ENCODE results near the gene BCL2L1. TPM values are rescaled to one million over a fixed set of nuclear protein-coding genes. Genes with fewer than 3 reads are reported as not detected.
A peak's percentile ranks its signal among the peaks of the same experiment; 100 is the strongest.

BCL2L1 gene
- total and polyA plus RNA-seq, 2 experiments from 2014 or later: 42.4 to 110 TPM

- peaks cover 12% of the 10 kb centered on the region for H3K36me3 Mint-ChIP-seq (ENCODE audit: low read depth)
- H3K4me3 ChIP-seq: no peak overlapping the region
- H3K79me2 ChIP-seq (replicated peaks; ENCODE audit: insufficient read depth): peaks cover 55% of the 10 kb centered on the region
- H3K36me3 ChIP-seq (ENCODE audit: insufficient read depth): 0 out of 2 replicates have a peak, but pooled peaks cover 12% of the 10 kb centered on the region
- H4K20me1 ChIP-seq (replicated peaks; ENCODE audit: insufficient read depth): peaks cover 21% of the 10 kb centered on the region
- no peak for DNase-seq (ENCODE audit: low spot score)
- H3K9me3 Mint-ChIP-seq: no peaks in the 10 kb centered on the region
- no peaks in the 10 kb centered on the region for H3K27me3 ChIP-seq (ENCODE audit: insufficient read depth)
- ATAC-seq: no peak
- peaks cover 22% of the 10 kb centered on the region for H3K4me1 Mint-ChIP-seq
- no peak for TF ChIP-seq NANOG (IDR thresholded peaks at IDR 0.05; ENCODE audit: borderline replicate concordance)
- TF ChIP-seq ZNF114 (CRISPR knock-in tag; IDR thresholded peaks at IDR 0.05): no peak
- no peak for TF ChIP-seq JUNB (IDR thresholded peaks at IDR 0.05; ENCODE audit: unreplicated experiment)
- TF ChIP-seq EZH2 (IDR thresholded peaks at IDR 0.05; ENCODE audit: low read depth, unreplicated experiment): no peak
- no peak for TF ChIP-seq ZNF331 (CRISPR knock-in tag; IDR thresholded peaks at IDR 0.05; ENCODE audit: low read depth)
- no peak for TF ChIP-seq STAT1 (IDR thresholded peaks at IDR 0.05; ENCODE audit: unreplicated experiment)
- no peak for TF ChIP-seq CREB1 (CRISPR knock-in tag; IDR thresholded peaks at IDR 0.05; ENCODE audit: low read depth)
- H3K27ac Mint-ChIP-seq: no peak overlapping the region
- no peak overlapping the region for H2AFZ ChIP-seq
- no peak overlapping the region for H3K4me2 ChIP-seq
- H3K9me2 ChIP-seq (ENCODE audit: insufficient read depth): no peaks in the 10 kb centered on the region; the same call in 1 of the 2 replicates
- H3K4me1 ChIP-seq (ENCODE audit: insufficient read depth): peaks cover 17% of the 10 kb centered on the region
- peaks cover 20% of the 10 kb centered on the region for H3F3A ChIP-seq (replicated peaks; ENCODE audit: low read depth)
- no peak overlapping the region for H3K4me3 Mint-ChIP-seq
- peaks cover 5% of the 10 kb centered on the region for H3K27me3 Mint-ChIP-seq (ENCODE audit: insufficient read depth, low read depth, poor library complexity)
- peak overlapping the region; percentile 40 for H3K27ac ChIP-seq (ENCODE audit: low read depth)
Measured at GRCh38 chr20:31675828-31676608, 46.6 kb downstream of the BCL2L1 start.

GRCh38 chr20:31674895-31675827 is 47.5 kb downstream of the BCL2L1 start:
- peaks cover 28% of the 10 kb centered on the region for H3F3A ChIP-seq (replicated peaks; ENCODE audit: low read depth)
- no peak for DNase-seq (ENCODE audit: low spot score)
- peaks cover 17% of the 10 kb centered on the region for H3K4me1 ChIP-seq (ENCODE audit: insufficient read depth)
- peaks cover 5% of the 10 kb centered on the region for H3K27me3 Mint-ChIP-seq (ENCODE audit: insufficient read depth, low read depth, poor library complexity)
- no peak overlapping the region; the same call in 1 of the 2 replicates for H3K27ac Mint-ChIP-seq
- peaks cover 21% of the 10 kb centered on the region for H4K20me1 ChIP-seq (replicated peaks; ENCODE audit: insufficient read depth)
- H3K79me2 ChIP-seq (replicated peaks; ENCODE audit: insufficient read depth): peaks cover 50% of the 10 kb centered on the region
- no peak overlapping the region for H3K4me3 ChIP-seq
- H3K36me3 Mint-ChIP-seq (ENCODE audit: low read depth): peaks cover 10% of the 10 kb centered on the region
- no peaks in the 10 kb centered on the region for H3K27me3 ChIP-seq (ENCODE audit: insufficient read depth)
- peak overlapping the region; percentile 37 for H3K27ac ChIP-seq (ENCODE audit: low read depth)
- no peaks in the 10 kb centered on the region for H3K9me3 Mint-ChIP-seq
- no peak overlapping the region for H3K4me3 Mint-ChIP-seq
- 0 out of 2 replicates have a peak, but pooled peaks cover 12% of the 10 kb centered on the region for H3K36me3 ChIP-seq (ENCODE audit: insufficient read depth)
- H2AFZ ChIP-seq: no peak overlapping the region
- ATAC-seq: no peak
- no peak overlapping the region for H3K4me2 ChIP-seq
- peaks cover 22% of the 10 kb centered on the region for H3K4me1 Mint-ChIP-seq
- H3K9me2 ChIP-seq (ENCODE audit: insufficient read depth): no peaks in the 10 kb centered on the region; the same call in 1 of the 2 replicates
- TF ChIP-seq CREB1 (CRISPR knock-in tag; IDR thresholded peaks at IDR 0.05; ENCODE audit: low read depth) (no peak), ZNF462 (CRISPR knock-in tag; IDR thresholded peaks at IDR 0.05) (no peak), ETS1 (IDR thresholded peaks at IDR 0.05) (no peak), EZH2 (IDR thresholded peaks at IDR 0.05; ENCODE audit: low read depth, unreplicated experiment) (no peak)

Data from GM23338 (cell line).